ENCODE results near the gene AMELY.

DNA sequence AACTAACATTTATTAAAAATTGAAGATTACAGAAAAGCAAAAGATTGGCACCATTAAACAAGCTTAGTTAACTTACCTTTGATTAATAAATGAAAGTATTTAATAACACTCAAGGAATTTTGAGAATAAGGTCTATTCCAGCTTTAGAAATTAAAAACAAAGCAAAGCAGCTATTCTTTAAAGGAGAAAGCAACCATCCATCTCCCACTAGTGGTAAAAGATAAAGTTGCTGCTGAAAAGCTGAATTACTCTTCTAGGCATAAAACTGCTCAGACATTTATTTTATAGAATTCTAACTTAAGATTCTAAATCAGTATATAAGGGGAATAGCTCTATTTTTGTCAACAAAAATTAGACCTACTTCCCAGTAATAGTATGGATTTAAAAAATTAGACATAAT, 36.1 kb upstream of the AMELY start:
- TF ChIP-seq CTCF (IDR thresholded peaks at IDR 0.05; ENCODE audit: poor library complexity) = no peak
- TF ChIP-seq EZH2 (IDR thresholded peaks at IDR 0.05; ENCODE audit: borderline replicate concordance) = no peak
- no peak for TF ChIP-seq EZH2phosphoT487 (IDR thresholded peaks at IDR 0.05; ENCODE audit: low read depth, severe bottlenecking, unreplicated experiment)

Measured in hepatocyte (in vitro differentiated cells).